Suprapubic skin (tissue), 4 donors: Measurements from ENCODE around the gene UACA. TPM values are rescaled to one million over a fixed set of nuclear protein-coding genes. Genes with fewer than 3 reads are reported as not detected.

Source experiments
- DNase-seq, 2 donors: peaks; one replicate each; pipeline ENCODE4 v3.0.0-alpha.2; 2019; ENCODE audit warnings: low spot score in 2 of 2
- H3K27ac ChIP-seq: fragments of 200-600 bp; sonication (generic); one replicate; pipeline ENCODE4 v1.5.1; 2019
- H3K27me3 ChIP-seq: fragments of 200-600 bp; sonication (generic); one replicate; pipeline ENCODE4 v1.5.1; 2019
- H3K36me3 ChIP-seq: fragments of 200-600 bp; sonication (generic); one replicate; pipeline ENCODE4 v1.5.1; 2019
- H3K4me1 ChIP-seq: fragments of 200-600 bp; sonication (generic); one replicate; pipeline ENCODE4 v1.5.1; 2019
- H3K4me3 ChIP-seq: fragments of 200-600 bp; sonication (generic); one replicate; pipeline ENCODE4 v1.5.1; 2019; ENCODE audit warnings: mild to moderate bottlenecking
- H3K9me3 ChIP-seq: fragments of 200-600 bp; sonication (generic); one replicate; pipeline ENCODE4 v1.5.1; 2019
- CTCF ChIP-seq, 2 donors: fragments of 200-600 bp in 1 of 2; fragments of 450-650 bp in 1 of 2; sonication (generic) in 1 of 2; IDR thresholded peaks; one replicate each; pipeline ENCODE4 v1.5.1; 2016 to 2019; ENCODE audit warnings: antibody characterized with exemption in 2 of 2, mild to moderate bottlenecking in 1 of 2, moderate library complexity in 1 of 2
- EP300 ChIP-seq: sonication (generic); formaldehyde crosslinking; IDR thresholded peaks from one replicate; pipeline ENCODE4 v1.6.1; 2017; ENCODE audit warnings: antibody characterized with exemption
- POLR2A ChIP-seq, 2 donors: fragments of 450-650 bp; IDR thresholded peaks; one replicate each; pipeline ENCODE4 v1.6.1; 2017; ENCODE audit warnings: antibody characterized with exemption in 2 of 2, mild to moderate bottlenecking in 2 of 2, moderate library complexity in 2 of 2
- POLR2AphosphoS5 ChIP-seq, 3 donors: sonication (generic); formaldehyde crosslinking; IDR thresholded peaks; one replicate each; pipeline ENCODE4 v1.6.1; 2017; ENCODE audit warnings: antibody characterized with exemption in 3 of 3
- WGBS: methylation state at CpG from one replicate; pipeline ENCODE4 v1.1.5; 2018; 5-methylcytosine and 5-hydroxymethylcytosine counted together
- total RNA-seq, 4 donors: library from RNA; depleted of rRNA; stranded (reverse); fragments of >200 nt; gene quantifications; one replicate each; pipeline ENCODE4 v1.1.0, GENCODE V29; 2016

Gene UACA
- total RNA-seq, 4 donors from 2014 or later = 23.4 to 97.8 (median 27.2) TPM

GRCh38 chr15:70701891-70702568 lies 61.3 kb downstream of the UACA start:
- DNase-seq = no peak
- peak overlapping the region; percentile 26 for H3K4me3 ChIP-seq
- no peaks in the 10 kb centered on the region for H3K36me3 ChIP-seq
- H3K4me1 ChIP-seq = peaks cover 43% of the 10 kb centered on the region
- H3K9me3 ChIP-seq = no peaks in the 10 kb centered on the region
- peak overlapping the region; percentile 60 for H3K27ac ChIP-seq
- 48% methylated on average over 9 of the region's 9 CpGs for WGBS
- no peak for TF ChIP-seq CTCF (IDR thresholded peaks at IDR 0.05)
- no peak for TF ChIP-seq EP300
- TF ChIP-seq POLR2AphosphoS5 (IDR thresholded peaks at IDR 0.05) = no peak
- no peak for TF ChIP-seq POLR2A (IDR thresholded peaks at IDR 0.05)
- H3K27me3 ChIP-seq = no peaks in the 10 kb centered on the region

GRCh38 chr15:70701171-70701570 lies 62.2 kb downstream of the UACA start:
- TF ChIP-seq POLR2AphosphoS5 (IDR thresholded peaks at IDR 0.05) = no peak
- Histone ChIP-seq H3K36me3 (no peaks in the 10 kb centered on the region), H3K4me3 (no peak overlapping the region), H3K27ac (peak overlapping the region; percentile 60), H3K9me3 (no peaks in the 10 kb centered on the region), H3K4me1 (peaks cover 43% of the 10 kb centered on the region), H3K27me3 (no peaks in the 10 kb centered on the region)
- 50% methylated on average over 2 of the region's 2 CpGs for WGBS
- DNase-seq = no peak

- H3K4me1 ChIP-seq = peaks cover 43% of the 10 kb centered on the region
- no peaks in the 10 kb centered on the region for H3K36me3 ChIP-seq
- TF ChIP-seq POLR2AphosphoS5 (IDR thresholded peaks at IDR 0.05) (no peak), EP300 (no peak), POLR2A (IDR thresholded peaks at IDR 0.05) (no peak), CTCF (IDR thresholded peaks at IDR 0.05) (no peak)
- no peaks in the 10 kb centered on the region for H3K9me3 ChIP-seq
- H3K27me3 ChIP-seq = no peaks in the 10 kb centered on the region
- H3K4me3 ChIP-seq = no peak overlapping the region
- DNase-seq = no peak
- no peak overlapping the region for H3K27ac ChIP-seq
Observed at GRCh38 chr15:70699890-70700289, 63.5 kb downstream of the UACA start.

GRCh38 chr15:70698836-70699390 lies 64.4 kb downstream of the UACA start:
- WGBS = 88% methylated on average over 3 of the region's 3 CpGs
- H3K36me3 ChIP-seq = no peaks in the 10 kb centered on the region

GRCh38 chr15:70698426-70698825 lies 64.9 kb downstream of the UACA start:
- H3K4me1 ChIP-seq = peaks cover 36% of the 10 kb centered on the region
- no peak for DNase-seq

More at GRCh38 chr15:70698836-70699390, 64.4 kb downstream of the UACA start:
- Histone ChIP-seq H3K4me1 (peaks cover 41% of the 10 kb centered on the region), H3K4me3 (no peak overlapping the region), H3K9me3 (no peaks in the 10 kb centered on the region), H3K27me3 (no peaks in the 10 kb centered on the region), H3K27ac (no peak overlapping the region)
- TF ChIP-seq POLR2A (IDR thresholded peaks at IDR 0.05) = no peak
- no peak for TF ChIP-seq CTCF (IDR thresholded peaks at IDR 0.05)
- TF ChIP-seq EP300 = no peak
- no peak for TF ChIP-seq POLR2AphosphoS5 (IDR thresholded peaks at IDR 0.05)
- no peak for DNase-seq

More at GRCh38 chr15:70698426-70698825, 64.9 kb downstream of the UACA start:
- TF ChIP-seq POLR2AphosphoS5 (IDR thresholded peaks at IDR 0.05) = no peak
- no peak for TF ChIP-seq POLR2A (IDR thresholded peaks at IDR 0.05)
- TF ChIP-seq CTCF (IDR thresholded peaks at IDR 0.05) = no peak
- no peak for TF ChIP-seq EP300
- H3K36me3 ChIP-seq = no peaks in the 10 kb centered on the region
- H3K9me3 ChIP-seq = no peaks in the 10 kb centered on the region
- no peak overlapping the region for H3K4me3 ChIP-seq
- no peak overlapping the region for H3K27ac ChIP-seq
- no peaks in the 10 kb centered on the region for H3K27me3 ChIP-seq
